ENCODE results near the gene MASP1.

DNA sequence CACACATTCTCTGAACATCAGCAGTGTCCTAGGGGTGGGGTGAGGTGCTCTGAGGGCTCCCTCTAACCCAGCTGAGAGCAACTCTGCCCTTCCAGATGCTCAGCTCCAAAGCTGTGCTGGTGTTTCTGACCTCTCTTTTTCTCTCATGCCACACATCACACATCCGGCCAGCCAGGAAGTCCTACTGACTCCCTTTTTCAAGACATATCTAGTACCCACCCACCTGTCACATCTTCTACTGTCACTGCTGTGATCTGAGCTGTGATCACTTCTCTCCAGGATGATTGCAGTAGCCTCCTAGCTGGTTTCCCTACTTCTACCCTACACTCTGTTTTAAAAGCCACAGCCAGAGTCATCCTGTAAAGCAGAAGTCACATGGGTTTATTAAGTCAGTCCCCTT lies 30.2 kb upstream of the MASP1 start:
- TF ChIP-seq, protein P1, sequence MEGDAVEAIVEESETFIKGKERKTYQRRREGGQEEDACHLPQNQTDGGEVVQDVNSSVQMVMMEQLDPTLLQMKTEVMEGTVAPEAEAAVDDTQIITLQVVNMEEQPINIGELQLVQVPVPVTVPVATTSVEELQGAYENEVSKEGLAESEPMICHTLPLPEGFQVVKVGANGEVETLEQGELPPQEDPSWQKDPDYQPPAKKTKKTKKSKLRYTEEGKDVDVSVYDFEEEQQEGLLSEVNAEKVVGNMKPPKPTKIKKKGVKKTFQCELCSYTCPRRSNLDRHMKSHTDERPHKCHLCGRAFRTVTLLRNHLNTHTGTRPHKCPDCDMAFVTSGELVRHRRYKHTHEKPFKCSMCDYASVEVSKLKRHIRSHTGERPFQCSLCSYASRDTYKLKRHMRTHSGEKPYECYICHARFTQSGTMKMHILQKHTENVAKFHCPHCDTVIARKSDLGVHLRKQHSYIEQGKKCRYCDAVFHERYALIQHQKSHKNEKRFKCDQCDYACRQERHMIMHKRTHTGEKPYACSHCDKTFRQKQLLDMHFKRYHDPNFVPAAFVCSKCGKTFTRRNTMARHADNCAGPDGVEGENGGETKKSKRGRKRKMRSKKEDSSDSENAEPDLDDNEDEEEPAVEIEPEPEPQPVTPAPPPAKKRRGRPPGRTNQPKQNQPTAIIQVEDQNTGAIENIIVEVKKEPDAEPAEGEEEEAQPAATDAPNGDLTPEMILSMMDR (conservative IDR thresholded peaks at IDR 0.05; ENCODE audit: low read length): no peak
- TF ChIP-seq EZH2phosphoT487 (IDR thresholded peaks at IDR 0.05; ENCODE audit: borderline replicate concordance, low read depth, low read length): no peak

Data from OCI-LY7 (cell line).